Epithelial cell of prostate (primary cell): ENCODE data around the gene RER1.

ENCODE experiments used
- DNase-seq: peaks from one replicate; pipeline ENCODE4 v3.0.0-alpha.2; 2011; ENCODE audit warnings: low read depth, low spot score
- H3K27ac ChIP-seq: fragments of 450-650 bp; 2 replicates; pipeline ENCODE4 v1.5.1; 2017; ENCODE audit warnings: mild to moderate bottlenecking

RER1 gene

GRCh38 chr1:2404142-2404889, 12.7 kb downstream of the RER1 start:
- peak overlapping the region; percentile 31 for H3K27ac ChIP-seq
- no peak for DNase-seq

- no peak for DNase-seq
- peak overlapping the region; percentile 31 for H3K27ac ChIP-seq
Measured at GRCh38 chr1:2404890-2405511, 13.4 kb downstream of the RER1 start.

GRCh38 chr1:2405588-2406295, 14.1 kb downstream of the RER1 start:
- DNase-seq = no peak
- H3K27ac ChIP-seq = no peak overlapping the region

- H3K27ac ChIP-seq = no peak overlapping the region
- DNase-seq = no peak
Measured at GRCh38 chr1:2406451-2407041, 14.9 kb downstream of the RER1 start.

- no peak overlapping the region for H3K27ac ChIP-seq
- DNase-seq = no peak
Measured at GRCh38 chr1:2407166-2407990, 15.7 kb downstream of the RER1 start.

DNA sequence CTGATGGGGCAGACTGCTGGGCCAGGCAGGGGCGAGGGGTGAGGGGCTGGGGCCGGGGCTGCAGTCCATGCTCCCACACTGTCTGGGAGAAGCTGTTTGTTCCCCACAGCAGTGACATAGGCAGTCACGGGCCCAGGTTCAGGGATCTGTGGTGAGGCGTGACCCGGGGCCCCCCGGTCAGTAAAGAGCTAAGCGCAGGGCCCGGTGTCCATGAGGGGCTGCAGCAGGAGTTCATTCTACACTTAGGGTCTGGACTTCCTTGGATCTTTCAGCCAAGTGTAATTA, 16.3 kb downstream of the RER1 start:
- no peak overlapping the region for H3K27ac ChIP-seq
- no peak for DNase-seq

GRCh38 chr1:2408456-2408855, 16.8 kb downstream of the RER1 start:
- H3K27ac ChIP-seq = no peak overlapping the region
- no peak for DNase-seq

DNA sequence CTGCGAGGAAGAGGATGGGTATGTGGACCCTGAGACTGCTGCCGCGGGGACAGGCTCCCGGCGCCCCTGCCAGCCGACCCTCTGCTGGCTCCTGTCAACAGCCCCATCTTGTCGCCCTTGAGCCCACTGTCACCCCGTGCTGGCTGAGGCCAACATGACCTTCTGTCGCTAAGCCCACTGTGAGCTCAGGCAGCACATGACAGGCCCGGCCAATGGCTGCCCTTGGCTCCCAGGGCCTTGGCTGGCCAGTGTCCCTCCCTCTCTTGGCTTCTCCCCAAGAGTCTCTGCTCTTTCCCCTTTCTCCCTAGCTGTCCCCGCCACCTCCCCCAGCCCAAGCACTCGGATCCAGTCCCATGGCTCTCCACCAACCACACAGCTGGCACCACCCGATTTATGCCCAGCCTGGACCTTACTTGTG, 17.2 kb downstream of the RER1 start:
- no peak overlapping the region for H3K27ac ChIP-seq
- no peak for DNase-seq

GRCh38 chr1:2409745-2410144, 18.1 kb downstream of the RER1 start:
- H3K27ac ChIP-seq = no peak overlapping the region
- DNase-seq = no peak

- peak overlapping the region; percentile 64 for H3K27ac ChIP-seq
- no peak for DNase-seq
Measured at GRCh38 chr1:2411801-2412394, 20.3 kb downstream of the RER1 start.

GRCh38 chr1:2412395-2412772, 20.7 kb downstream of the RER1 start, which contains the start of gene PEX10:
PEX10 (minus strand) TSS chr1:2412564; CDS start chr1:2412502, 62 bp downstream.
- DNase-seq = peak; percentile 69
- peak within 1 kb of the TSS; percentile 64 for H3K27ac ChIP-seq

DNA sequence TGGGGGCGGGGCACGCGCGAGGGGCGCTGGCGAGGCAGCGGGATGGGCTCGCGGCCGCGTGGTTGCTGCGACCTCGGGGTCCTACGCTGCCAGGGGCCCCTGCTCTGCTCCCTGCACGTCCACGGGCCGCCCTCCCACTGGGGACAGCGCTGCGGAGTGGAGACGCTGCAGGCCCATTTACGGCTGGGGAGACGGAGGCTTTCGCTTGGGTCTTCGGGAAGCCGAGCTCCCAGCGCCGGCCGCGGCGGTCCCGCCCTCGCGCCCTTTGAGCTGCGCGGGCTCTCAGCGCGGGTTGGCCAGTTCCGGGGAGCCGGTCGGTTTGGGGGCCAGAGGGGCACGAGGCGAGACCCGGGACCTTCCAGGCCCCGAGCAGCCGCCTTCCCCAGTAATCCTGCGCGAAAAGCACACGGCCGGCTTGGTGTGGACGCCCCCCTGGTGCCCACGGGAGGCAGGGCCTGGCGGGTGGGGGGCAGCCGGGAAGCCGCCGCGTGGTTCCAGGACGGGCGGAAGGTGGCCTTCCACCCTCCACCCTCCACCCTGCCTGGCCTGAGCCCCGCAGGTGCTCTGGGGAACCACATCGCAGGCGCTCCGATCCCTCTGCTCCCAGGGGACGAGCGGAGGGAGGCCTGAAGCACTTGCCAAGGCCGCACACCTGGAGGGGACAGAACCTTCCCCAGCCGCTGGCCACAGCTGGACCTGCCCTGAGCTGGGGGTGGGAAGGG, 21.3 kb downstream of the RER1 start:
- no peak for DNase-seq
- peak overlapping the region; percentile 64 for H3K27ac ChIP-seq

GRCh38 chr1:2413495-2414296, 22.1 kb downstream of the RER1 start:
- DNase-seq = no peak

GRCh38 chr1:2414297-2414958, 22.8 kb downstream of the RER1 start:
- H3K27ac ChIP-seq = peak overlapping the region; percentile 64
- no peak for DNase-seq

More at GRCh38 chr1:2413495-2414296, 22.1 kb downstream of the RER1 start:
- H3K27ac ChIP-seq = peak overlapping the region; percentile 64

GRCh38 chr1:2415337-2415736, 23.7 kb downstream of the RER1 start:
- no peak for DNase-seq
- no peak overlapping the region for H3K27ac ChIP-seq

GRCh38 chr1:2415801-2416208, 24.2 kb downstream of the RER1 start:
- H3K27ac ChIP-seq = peak overlapping the region; percentile 44
- DNase-seq = no peak

GRCh38 chr1:2416403-2416802, 24.8 kb downstream of the RER1 start:
- peak overlapping the region; percentile 44 for H3K27ac ChIP-seq
- no peak for DNase-seq
